Measurements from ENCODE around the gene MYL12B. TPM values are rescaled to one million over a fixed set of nuclear protein-coding genes. Genes with fewer than 3 reads are reported as not detected.
"Not testable (repeated sequence)": the region's sequence is repeated elsewhere in the genome, so short reads cannot be mapped to it uniquely, and the experiment has no call there.

The MYL12B gene
- total RNA-seq, 2 donors from 2014 or later: 415 to 575 TPM

- no peak for TF ChIP-seq CTCF (IDR thresholded peaks at IDR 0.05)
- Histone ChIP-seq H3K27me3 (no peaks in the 10 kb centered on the region), H3K9ac (ENCODE audit: low read depth in 2 of 2, low read length in 2 of 2) (no peak overlapping the region), H3K4me1 (peaks cover 3% of the 10 kb centered on the region), H3K9me3 (no peaks in the 10 kb centered on the region), H3K27ac (peak overlapping the region; percentile 76), H3K4me3 (no peak overlapping the region), H3K36me3 (no peaks in the 10 kb centered on the region)
- intact Hi-C loops (cut with DNase I): no loop called here
- DNase-seq: peak; percentile 80
Observed at GRCh38 chr18:3217948-3218647, 43.8 kb upstream of the MYL12B start.

GRCh38 chr18:3218819-3219218 is 43.1 kb upstream of the MYL12B start:
- Histone ChIP-seq H3K27ac (no peak overlapping the region), H3K4me1 (peaks cover under 1% of the 10 kb centered on the region), H3K9me3 (no peaks in the 10 kb centered on the region), H3K4me3 (no peak overlapping the region), H3K36me3 (no peaks in the 10 kb centered on the region), H3K27me3 (no peaks in the 10 kb centered on the region), H3K9ac (ENCODE audit: low read depth in 2 of 2, low read length in 2 of 2) (no peak overlapping the region)
- no peak for TF ChIP-seq CTCF (IDR thresholded peaks at IDR 0.05)
- no peak for DNase-seq
- intact Hi-C loops (cut with DNase I): no loop called here

GRCh38 chr18:3219241-3219630 is 42.7 kb upstream of the MYL12B start:
- DNase-seq: no peak
- Histone ChIP-seq H3K4me3 (no peak overlapping the region), H3K36me3 (no peaks in the 10 kb centered on the region), H3K9ac (ENCODE audit: low read depth in 2 of 2, low read length in 2 of 2) (no peak overlapping the region), H3K4me1 (no peaks in the 10 kb centered on the region), H3K9me3 (no peaks in the 10 kb centered on the region), H3K27me3 (no peaks in the 10 kb centered on the region), H3K27ac (no peak overlapping the region)
- intact Hi-C loops (cut with DNase I): no loop called here
- no peak for TF ChIP-seq CTCF (IDR thresholded peaks at IDR 0.05)

- no peak within 1 kb of the TSS for H3K9ac ChIP-seq (ENCODE audit: low read depth in 2 of 2, low read length in 2 of 2)
- no peaks in the 10 kb centered on the region for H3K27me3 ChIP-seq
- H3K27ac ChIP-seq: no peak within 1 kb of the TSS
- no peaks in the 10 kb centered on the region for H3K4me1 ChIP-seq
- no peaks in the 10 kb centered on the region for H3K9me3 ChIP-seq
- TF ChIP-seq CTCF (IDR thresholded peaks at IDR 0.05): no peak
- H3K4me3 ChIP-seq: no peak within 1 kb of the TSS
- intact Hi-C loops (cut with DNase I): no loop called here
- no peaks in the 10 kb centered on the region for H3K36me3 ChIP-seq
- no peak for DNase-seq
Observed at GRCh38 chr18:3219631-3220335, 42.1 kb upstream of the MYL12B start, which contains the start of gene MYOM1. Gene MYOM1, minus strand, starts transcription at chr18:3219968. Its CDS starts 4,745 bp downstream, at chr18:3215223.

GRCh38 chr18:3220868-3221267 is 41.1 kb upstream of the MYL12B start:
- H3K4me1 ChIP-seq; DNase-seq; H3K9me3 ChIP-seq; H3K27me3 ChIP-seq; H3K4me3 ChIP-seq; H3K36me3 ChIP-seq; intact Hi-C loops (cut with DNase I); H3K9ac ChIP-seq (ENCODE audit: low read depth in 2 of 2, low read length in 2 of 2); H3K27ac ChIP-seq: not testable (repeated sequence)

GRCh38 chr18:3221496-3221895 is 40.4 kb upstream of the MYL12B start:
- no peaks in the 10 kb centered on the region for H3K36me3 ChIP-seq
- intact Hi-C loops (cut with DNase I): no loop called here

More at GRCh38 chr18:3221496-3221895, 40.4 kb upstream of the MYL12B start:
- Histone ChIP-seq H3K9me3 (no peaks in the 10 kb centered on the region), H3K4me1 (no peaks in the 10 kb centered on the region), H3K27me3 (no peaks in the 10 kb centered on the region), H3K4me3 (no peak overlapping the region), H3K27ac (no peak overlapping the region), H3K9ac (ENCODE audit: low read depth in 2 of 2, low read length in 2 of 2) (no peak overlapping the region)
- TF ChIP-seq CTCF (IDR thresholded peaks at IDR 0.05): no peak
- no peak for DNase-seq

Data from colonic mucosa (tissue), 4 donors.